ENCODE results near the gene HNRNPH3.

Gene HNRNPH3

DNA sequence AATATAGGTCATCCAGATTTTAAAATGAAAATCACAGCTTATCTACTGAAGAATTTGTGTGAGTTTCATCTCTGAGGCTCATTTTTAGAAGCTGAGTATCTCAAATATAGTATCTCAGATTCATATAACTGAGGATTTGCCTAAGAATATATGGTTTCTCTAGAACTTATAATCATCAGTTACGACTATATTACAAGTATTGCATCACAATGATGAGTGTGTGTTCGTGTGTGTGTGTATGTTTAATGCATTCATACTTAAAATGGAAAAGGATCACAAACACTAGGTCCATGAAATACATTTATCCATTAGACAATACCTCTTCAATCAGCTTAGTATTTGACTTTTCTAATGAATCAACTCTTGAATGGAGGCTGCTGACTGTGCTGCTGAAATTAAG is 53.9 kb downstream of the HNRNPH3 start:
- DNase-seq (ENCODE audit: low read depth) = no peak

All from fibroblast of the conjunctiva (primary cell).